SK-N-MC (cell line): ENCODE measurements around the gene WDR31.
"Not testable (repeated sequence)": the region's sequence is repeated elsewhere in the genome, so short reads cannot be mapped to it uniquely, and the experiment has no call there.

Experiments
- EZH2 ChIP-seq: fragments of 200-600 bp; sonication (generic); IDR thresholded peaks from one replicate; pipeline ENCODE4 v1.6.1; 2017; ENCODE audit warnings: antibody characterized with exemption
- POLR2AphosphoS5 ChIP-seq: IDR thresholded peaks from 2 replicates; pipeline ENCODE4 v1.6.1; 2012; ENCODE audit warnings: mild to moderate bottlenecking, low read depth, low read length, borderline replicate concordance

DNA sequence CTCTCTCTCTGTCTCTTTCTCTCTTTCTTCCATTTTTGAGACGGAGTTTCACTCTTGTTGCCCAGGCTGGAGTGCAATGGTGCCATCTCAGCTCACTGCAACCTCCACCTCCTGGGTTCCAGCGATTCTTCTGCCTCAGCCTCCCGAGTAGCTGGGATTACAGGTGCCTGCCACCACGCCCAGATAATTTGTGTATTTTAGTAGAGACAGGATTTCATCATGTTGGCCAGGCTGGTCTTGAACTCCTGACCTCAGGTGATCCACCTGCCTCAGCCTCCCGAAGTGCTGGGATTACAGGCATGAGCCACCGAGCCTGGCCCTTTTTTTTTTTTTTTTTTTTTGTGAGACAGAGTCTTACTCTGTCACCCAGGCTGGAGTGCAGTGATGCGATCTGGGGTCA, 41.4 kb upstream of the WDR31 start:
- TF ChIP-seq EZH2, POLR2AphosphoS5: not testable (repeated sequence)
